ENCODE data around the gene MAF.

The MAF gene

GRCh38 chr16:79625738-79626137, 25.2 kb upstream of the MAF start:
- TF ChIP-seq BACH2 (CRISPR knock-in tag; IDR thresholded peaks at IDR 0.05; ENCODE audit: borderline replicate concordance) (no peak), ZFP3 (CRISPR knock-in tag; IDR thresholded peaks at IDR 0.05) (no peak), RARB (CRISPR knock-in tag; IDR thresholded peaks at IDR 0.05) (no peak), ZC3H10 (CRISPR knock-in tag; IDR thresholded peaks at IDR 0.05) (no peak), TSHZ2 (CRISPR knock-in tag; IDR thresholded peaks at IDR 0.05) (no peak), ZFP30 (CRISPR knock-in tag; IDR thresholded peaks at IDR 0.05) (no peak), TCF4 (CRISPR knock-in tag; IDR thresholded peaks at IDR 0.05; ENCODE audit: borderline replicate concordance) (no peak), GLIS3 (CRISPR knock-in tag; IDR thresholded peaks at IDR 0.05) (no peak), ZNF70 (CRISPR knock-in tag; IDR thresholded peaks at IDR 0.05) (no peak), TOX (CRISPR knock-in tag; IDR thresholded peaks at IDR 0.05; ENCODE audit: borderline replicate concordance) (no peak), ARNTL (CRISPR knock-in tag; IDR thresholded peaks at IDR 0.05; ENCODE audit: borderline replicate concordance, low read depth) (no peak)
- no peak for ATAC-seq

DNA sequence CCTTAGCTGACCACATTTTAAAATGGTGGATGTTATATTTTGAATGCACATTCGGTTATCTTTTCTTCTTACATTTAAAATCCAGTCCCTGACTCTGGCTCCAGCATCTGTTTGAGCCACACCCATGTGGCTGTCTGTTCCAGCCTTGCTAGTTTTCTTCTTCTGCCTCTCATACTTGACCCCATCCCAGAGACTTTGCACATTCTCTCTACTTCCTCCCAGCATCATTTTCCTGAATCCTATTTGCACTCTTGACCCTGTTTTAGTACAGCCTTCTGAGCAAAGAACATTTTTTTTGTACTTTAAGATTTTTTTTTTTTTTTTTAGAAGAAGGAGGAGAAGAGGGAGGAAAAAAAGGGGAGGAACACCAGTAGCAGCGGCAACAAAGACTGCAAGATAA, 23.3 kb upstream of the MAF start:
- TF ChIP-seq, protein P1, sequence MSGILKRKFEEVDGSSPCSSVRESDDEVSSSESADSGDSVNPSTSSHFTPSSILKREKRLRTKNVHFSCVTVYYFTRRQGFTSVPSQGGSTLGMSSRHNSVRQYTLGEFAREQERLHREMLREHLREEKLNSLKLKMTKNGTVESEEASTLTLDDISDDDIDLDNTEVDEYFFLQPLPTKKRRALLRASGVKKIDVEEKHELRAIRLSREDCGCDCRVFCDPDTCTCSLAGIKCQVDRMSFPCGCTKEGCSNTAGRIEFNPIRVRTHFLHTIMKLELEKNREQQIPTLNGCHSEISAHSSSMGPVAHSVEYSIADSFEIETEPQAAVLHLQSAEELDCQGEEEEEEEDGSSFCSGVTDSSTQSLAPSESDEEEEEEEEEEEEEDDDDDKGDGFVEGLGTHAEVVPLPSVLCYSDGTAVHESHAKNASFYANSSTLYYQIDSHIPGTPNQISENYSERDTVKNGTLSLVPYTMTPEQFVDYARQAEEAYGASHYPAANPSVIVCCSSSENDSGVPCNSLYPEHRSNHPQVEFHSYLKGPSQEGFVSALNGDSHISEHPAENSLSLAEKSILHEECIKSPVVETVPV (CRISPR knock-in tag; IDR thresholded peaks at IDR 0.05), result no peak
- no peak for TF ChIP-seq GLIS3 (CRISPR knock-in tag; IDR thresholded peaks at IDR 0.05)
- TF ChIP-seq SNAI2 (CRISPR knock-in tag; IDR thresholded peaks at IDR 0.05), result no peak
- no peak for TF ChIP-seq CSDC2 (CRISPR knock-in tag; IDR thresholded peaks at IDR 0.05)
- ATAC-seq, result no peak

DNA sequence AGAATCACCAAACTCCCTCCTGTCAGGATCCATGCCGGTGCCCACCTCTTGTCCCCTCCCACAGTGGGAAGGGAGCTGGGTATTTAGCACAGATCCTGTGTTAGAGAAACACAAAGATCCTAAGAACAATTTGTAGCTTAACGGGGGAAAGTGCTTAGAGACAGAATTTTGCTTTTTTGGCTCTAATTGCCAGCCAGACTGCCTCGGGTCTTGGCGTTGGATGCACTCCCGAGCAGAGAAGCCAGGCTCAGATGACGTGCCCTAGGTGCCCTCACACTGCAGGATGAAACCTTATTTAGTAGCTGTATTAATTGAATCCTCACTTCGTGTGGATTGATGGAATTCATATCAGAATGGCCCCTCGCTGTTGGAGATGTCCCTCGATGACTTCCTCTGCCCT, 22.5 kb upstream of the MAF start:
- no peak for ATAC-seq
- TF ChIP-seq RARB (CRISPR knock-in tag; IDR thresholded peaks at IDR 0.05) (no peak), GLIS3 (CRISPR knock-in tag; IDR thresholded peaks at IDR 0.05) (no peak), ISL1 (CRISPR knock-in tag; IDR thresholded peaks at IDR 0.05) (no peak), ZFP30 (CRISPR knock-in tag; IDR thresholded peaks at IDR 0.05) (no peak), ESRRG (CRISPR knock-in tag; IDR thresholded peaks at IDR 0.05) (no peak), ZC3H10 (CRISPR knock-in tag; IDR thresholded peaks at IDR 0.05) (no peak), ZNF565 (CRISPR knock-in tag; conservative IDR thresholded peaks at IDR 0.05; ENCODE audit: low read depth) (no peak)
- TF ChIP-seq, protein P1 (CRISPR knock-in tag; IDR thresholded peaks at IDR 0.05), result no peak
- TF ChIP-seq, protein P2, sequence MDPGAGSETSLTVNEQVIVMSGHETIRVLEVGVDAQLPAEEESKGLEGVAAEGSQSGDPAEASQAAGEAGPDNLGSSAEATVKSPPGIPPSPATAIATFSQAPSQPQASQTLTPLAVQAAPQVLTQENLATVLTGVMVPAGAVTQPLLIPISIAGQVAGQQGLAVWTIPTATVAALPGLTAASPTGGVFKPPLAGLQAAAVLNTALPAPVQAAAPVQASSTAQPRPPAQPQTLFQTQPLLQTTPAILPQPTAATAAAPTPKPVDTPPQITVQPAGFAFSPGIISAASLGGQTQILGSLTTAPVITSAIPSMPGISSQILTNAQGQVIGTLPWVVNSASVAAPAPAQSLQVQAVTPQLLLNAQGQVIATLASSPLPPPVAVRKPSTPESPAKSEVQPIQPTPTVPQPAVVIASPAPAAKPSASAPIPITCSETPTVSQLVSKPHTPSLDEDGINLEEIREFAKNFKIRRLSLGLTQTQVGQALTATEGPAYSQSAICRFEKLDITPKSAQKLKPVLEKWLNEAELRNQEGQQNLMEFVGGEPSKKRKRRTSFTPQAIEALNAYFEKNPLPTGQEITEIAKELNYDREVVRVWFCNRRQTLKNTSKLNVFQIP (CRISPR knock-in tag; IDR thresholded peaks at IDR 0.05; ENCODE audit: borderline replicate concordance, low read depth), result no peak

- TF ChIP-seq ZFP3 (CRISPR knock-in tag; IDR thresholded peaks at IDR 0.05) (no peak), GLIS3 (CRISPR knock-in tag; IDR thresholded peaks at IDR 0.05) (no peak), TSHZ2 (CRISPR knock-in tag; IDR thresholded peaks at IDR 0.05) (no peak), OSR1 (CRISPR knock-in tag; IDR thresholded peaks at IDR 0.05) (no peak), ZFP30 (CRISPR knock-in tag; IDR thresholded peaks at IDR 0.05) (no peak), TOX (CRISPR knock-in tag; IDR thresholded peaks at IDR 0.05; ENCODE audit: borderline replicate concordance) (no peak), BACH2 (CRISPR knock-in tag; IDR thresholded peaks at IDR 0.05; ENCODE audit: borderline replicate concordance) (no peak)
- TF ChIP-seq, protein P1 (CRISPR knock-in tag; IDR thresholded peaks at IDR 0.05), result no peak
- TF ChIP-seq, protein P3, sequence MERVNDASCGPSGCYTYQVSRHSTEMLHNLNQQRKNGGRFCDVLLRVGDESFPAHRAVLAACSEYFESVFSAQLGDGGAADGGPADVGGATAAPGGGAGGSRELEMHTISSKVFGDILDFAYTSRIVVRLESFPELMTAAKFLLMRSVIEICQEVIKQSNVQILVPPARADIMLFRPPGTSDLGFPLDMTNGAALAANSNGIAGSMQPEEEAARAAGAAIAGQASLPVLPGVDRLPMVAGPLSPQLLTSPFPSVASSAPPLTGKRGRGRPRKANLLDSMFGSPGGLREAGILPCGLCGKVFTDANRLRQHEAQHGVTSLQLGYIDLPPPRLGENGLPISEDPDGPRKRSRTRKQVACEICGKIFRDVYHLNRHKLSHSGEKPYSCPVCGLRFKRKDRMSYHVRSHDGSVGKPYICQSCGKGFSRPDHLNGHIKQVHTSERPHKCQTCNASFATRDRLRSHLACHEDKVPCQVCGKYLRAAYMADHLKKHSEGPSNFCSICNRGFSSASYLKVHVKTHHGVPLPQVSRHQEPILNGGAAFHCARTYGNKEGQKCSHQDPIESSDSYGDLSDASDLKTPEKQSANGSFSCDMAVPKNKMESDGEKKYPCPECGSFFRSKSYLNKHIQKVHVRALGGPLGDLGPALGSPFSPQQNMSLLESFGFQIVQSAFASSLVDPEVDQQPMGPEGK (CRISPR knock-in tag; IDR thresholded peaks at IDR 0.05; ENCODE audit: borderline replicate concordance), result no peak
- no peak for ATAC-seq
These were observed 20.5 kb upstream of the MAF start for GRCh38 chr16:79621027-79621426.
